Prostate gland (tissue), 2 donors: ENCODE measurements around the gene HEG1.

Source experiments
- POLR2A ChIP-seq: fragments of 450-650 bp; IDR thresholded peaks from one replicate; pipeline ENCODE4 v1.6.1; 2016; ENCODE audit warnings: antibody characterized with exemption, mild to moderate bottlenecking
- POLR2AphosphoS5 ChIP-seq: sonication (generic); formaldehyde crosslinking; IDR thresholded peaks from one replicate; pipeline ENCODE4 v1.6.1; 2017; ENCODE audit warnings: antibody characterized with exemption
- TF ChIP-seq, protein P1 (sequence below), 4 experiments: fragments of 200-600 bp in 2 of 4; fragments of 450-650 bp in 2 of 4; sonication (generic) in 2 of 4; IDR thresholded peaks; 1 replicate in 3 of 4; 2 replicates in 1 of 4; pipeline ENCODE4 v1.5.1; 2016 to 2019; ENCODE audit warnings: antibody characterized with exemption in 4 of 4, mild to moderate bottlenecking in 2 of 4, moderate library complexity in 2 of 4

GRCh38 chr3:125032100-125032643 lies 23.6 kb downstream of the HEG1 start:
- TF ChIP-seq POLR2AphosphoS5, result no peak
- TF ChIP-seq POLR2A, result no peak
- TF ChIP-seq, protein P1, sequence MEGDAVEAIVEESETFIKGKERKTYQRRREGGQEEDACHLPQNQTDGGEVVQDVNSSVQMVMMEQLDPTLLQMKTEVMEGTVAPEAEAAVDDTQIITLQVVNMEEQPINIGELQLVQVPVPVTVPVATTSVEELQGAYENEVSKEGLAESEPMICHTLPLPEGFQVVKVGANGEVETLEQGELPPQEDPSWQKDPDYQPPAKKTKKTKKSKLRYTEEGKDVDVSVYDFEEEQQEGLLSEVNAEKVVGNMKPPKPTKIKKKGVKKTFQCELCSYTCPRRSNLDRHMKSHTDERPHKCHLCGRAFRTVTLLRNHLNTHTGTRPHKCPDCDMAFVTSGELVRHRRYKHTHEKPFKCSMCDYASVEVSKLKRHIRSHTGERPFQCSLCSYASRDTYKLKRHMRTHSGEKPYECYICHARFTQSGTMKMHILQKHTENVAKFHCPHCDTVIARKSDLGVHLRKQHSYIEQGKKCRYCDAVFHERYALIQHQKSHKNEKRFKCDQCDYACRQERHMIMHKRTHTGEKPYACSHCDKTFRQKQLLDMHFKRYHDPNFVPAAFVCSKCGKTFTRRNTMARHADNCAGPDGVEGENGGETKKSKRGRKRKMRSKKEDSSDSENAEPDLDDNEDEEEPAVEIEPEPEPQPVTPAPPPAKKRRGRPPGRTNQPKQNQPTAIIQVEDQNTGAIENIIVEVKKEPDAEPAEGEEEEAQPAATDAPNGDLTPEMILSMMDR (IDR thresholded peaks at IDR 0.05), result no peak
